ENCODE data around the gene DMD.

DNA sequence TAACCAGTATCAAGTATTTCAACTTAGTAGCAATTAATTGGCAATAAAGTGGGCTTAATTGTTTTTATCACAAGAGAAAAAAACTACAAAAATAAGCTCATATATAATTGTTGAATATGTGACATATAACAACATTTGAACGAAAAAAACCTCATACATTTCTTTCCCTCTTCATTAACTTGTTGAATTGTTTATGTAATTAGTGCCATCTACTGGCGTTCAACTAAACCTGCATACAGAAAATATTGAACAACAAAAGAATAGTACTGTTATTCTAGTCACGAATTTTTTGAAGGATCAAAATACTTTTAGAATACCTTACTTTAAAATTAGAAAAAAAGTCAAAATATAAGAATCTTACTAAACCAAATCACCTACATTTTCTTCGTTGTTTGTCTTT, 1553.0 kb downstream of the DMD start:
- TF ChIP-seq, protein P1, sequence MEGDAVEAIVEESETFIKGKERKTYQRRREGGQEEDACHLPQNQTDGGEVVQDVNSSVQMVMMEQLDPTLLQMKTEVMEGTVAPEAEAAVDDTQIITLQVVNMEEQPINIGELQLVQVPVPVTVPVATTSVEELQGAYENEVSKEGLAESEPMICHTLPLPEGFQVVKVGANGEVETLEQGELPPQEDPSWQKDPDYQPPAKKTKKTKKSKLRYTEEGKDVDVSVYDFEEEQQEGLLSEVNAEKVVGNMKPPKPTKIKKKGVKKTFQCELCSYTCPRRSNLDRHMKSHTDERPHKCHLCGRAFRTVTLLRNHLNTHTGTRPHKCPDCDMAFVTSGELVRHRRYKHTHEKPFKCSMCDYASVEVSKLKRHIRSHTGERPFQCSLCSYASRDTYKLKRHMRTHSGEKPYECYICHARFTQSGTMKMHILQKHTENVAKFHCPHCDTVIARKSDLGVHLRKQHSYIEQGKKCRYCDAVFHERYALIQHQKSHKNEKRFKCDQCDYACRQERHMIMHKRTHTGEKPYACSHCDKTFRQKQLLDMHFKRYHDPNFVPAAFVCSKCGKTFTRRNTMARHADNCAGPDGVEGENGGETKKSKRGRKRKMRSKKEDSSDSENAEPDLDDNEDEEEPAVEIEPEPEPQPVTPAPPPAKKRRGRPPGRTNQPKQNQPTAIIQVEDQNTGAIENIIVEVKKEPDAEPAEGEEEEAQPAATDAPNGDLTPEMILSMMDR (IDR thresholded peaks at IDR 0.05; ENCODE audit: borderline replicate concordance, extremely low read depth, low read length, poor library complexity, severe bottlenecking) = peak; percentile 65
- TF ChIP-seq EZH2 (IDR thresholded peaks at IDR 0.05; ENCODE audit: borderline replicate concordance, low read depth, low read length, severe bottlenecking) = no peak

All from DND-41 (cell line).